NCI-H69 (cell line): ENCODE measurements around the gene DEFB123.

Experiments used
- DNase-seq: peaks from one replicate; lab custom pipeline; 2025; lab: John Stamatoyannopoulos, UW

The DEFB123 gene

DNA sequence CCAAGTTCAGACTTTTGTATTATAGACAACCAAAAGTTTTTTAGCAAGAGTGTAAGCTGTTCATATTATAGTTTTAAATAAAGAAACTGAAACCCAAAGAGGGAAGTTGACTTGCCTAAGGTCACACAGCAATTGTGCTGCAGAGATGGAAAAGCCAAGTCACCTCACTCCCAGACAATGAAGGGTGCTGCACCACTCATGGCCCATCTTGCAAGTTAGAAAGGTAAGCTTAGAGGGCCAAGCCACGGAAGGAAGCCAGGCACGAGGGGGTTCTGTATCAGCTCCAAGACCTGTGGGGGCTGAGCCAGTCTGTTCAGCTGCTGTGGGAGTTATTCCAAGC, 33.6 kb downstream of the DEFB123 start:
- DNase-seq: no peak

DNA sequence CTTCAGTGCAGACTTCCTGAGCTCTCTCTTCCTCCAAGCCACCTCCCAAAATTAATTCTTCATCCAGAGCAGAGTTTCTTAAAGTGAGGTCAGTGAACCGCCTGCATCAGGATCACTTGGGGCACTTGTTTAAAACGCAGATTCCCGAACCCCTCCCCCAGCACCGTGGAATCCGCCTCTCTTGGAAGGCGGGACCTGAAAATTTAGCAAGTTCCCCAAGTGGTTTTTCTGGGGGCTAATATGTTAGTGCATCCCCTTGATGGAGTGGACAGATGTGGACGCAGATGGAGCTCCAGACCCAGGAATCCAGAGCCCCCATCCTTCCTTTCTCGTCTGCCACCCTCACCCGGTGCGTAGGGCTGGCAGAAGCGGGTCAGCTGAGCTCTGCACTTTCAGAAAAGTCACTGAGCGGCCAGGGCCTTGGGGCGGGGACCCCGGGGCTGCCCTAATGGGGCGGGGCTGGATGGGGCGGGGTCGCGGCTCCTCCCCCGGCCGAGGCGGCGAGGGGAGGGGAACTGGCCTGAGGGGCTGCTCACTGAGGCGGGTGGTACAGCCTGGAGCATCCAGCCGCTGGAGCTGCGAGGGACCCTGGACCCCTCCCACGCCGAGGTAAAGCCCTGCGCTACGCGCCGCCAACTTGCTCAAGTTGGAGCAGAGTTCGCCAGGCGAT, 34.5 kb downstream of the DEFB123 start, which contains the start of the genes DEFB124 and REM1:
Gene DEFB124 (minus strand): TSS at position 370 of the 670 bp plus-strand sequence. CDS start 2,114 bp downstream, outside the sequence.
Gene REM1 (plus strand): TSS at position 531 of the 670 bp plus-strand sequence. CDS start 1,158 bp downstream, outside the sequence.
- DNase-seq: peak; percentile 19

DNA sequence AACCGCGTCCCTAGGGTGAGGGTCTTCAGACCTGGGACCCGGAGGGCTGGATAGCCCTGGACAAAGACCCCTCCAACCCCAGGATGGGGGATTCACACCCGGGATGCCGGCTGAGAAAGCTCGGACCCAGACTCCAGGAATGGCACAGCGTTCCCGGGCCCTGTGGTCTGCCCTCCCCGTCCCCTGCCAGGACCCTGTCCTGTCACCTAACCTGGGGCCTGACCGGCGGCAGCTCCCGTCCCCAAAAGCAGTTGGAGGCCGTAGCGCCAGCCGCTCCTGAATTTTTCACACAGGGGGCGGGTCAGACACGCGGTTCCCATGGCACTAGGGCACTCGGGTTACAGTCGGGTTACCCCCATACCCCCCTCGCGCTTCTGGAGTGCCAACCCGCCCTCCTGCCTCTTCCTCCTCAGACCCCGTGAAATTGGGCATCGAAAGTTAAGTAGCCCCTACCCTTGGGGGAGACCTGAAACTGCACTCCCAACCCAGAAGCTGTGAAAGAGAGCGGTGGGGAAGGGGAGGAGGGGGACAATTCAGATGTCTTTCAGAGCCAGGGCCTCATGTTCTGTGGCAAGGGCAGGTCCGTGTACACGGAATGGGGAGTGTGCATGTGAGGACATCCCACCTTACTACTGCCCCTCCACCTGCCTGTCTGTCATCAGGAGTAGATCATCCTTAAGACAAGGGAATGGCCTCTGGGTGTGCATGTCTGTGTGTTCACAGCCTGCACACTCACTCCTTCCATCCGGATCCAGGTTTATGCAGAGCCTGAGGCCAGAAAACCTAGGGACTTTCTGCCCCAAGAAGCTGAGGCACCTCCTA, 35.3 kb downstream of the DEFB123 start:
- DNase-seq: peak; percentile 20

DNA sequence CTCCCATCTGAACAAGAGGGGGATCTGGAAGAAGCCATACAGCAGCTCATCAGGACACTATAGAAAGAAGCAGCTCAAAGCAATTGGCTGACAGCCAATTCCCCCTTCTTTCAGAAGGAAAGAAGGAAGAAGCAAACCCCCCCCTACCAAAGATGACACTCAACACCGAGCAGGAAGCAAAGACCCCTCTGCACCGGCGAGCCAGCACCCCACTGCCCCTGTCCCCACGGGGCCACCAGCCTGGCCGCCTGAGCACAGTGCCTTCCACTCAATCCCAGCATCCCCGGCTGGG, 35.8 kb downstream of the DEFB123 start:
- no peak for DNase-seq

DNA sequence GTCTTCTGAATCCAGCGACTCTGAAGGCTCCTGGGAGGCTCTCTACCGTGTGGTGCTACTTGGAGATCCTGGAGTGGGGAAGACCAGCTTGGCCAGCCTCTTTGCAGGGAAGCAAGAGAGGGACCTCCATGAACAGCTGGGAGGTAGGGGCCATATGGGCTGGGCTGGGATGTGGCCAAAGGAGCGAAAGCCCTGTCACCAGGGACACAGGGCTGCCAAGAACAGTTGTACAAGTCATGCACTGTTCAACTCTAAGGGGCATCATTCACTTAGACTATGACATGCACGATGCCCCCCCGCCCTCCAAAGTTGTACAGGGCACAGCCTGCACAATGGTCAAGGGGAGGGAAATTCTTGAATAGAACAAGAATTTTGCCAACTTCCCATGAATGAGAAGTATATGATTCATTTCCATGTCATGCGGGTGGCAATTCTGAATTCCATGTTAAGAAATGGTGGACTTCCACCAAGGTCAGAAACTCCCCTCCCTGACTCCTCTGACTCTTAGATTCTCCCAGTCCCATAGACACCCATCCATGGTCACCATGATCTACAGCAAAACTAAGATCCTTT, 36.3 kb downstream of the DEFB123 start:
- no peak for DNase-seq

DNA sequence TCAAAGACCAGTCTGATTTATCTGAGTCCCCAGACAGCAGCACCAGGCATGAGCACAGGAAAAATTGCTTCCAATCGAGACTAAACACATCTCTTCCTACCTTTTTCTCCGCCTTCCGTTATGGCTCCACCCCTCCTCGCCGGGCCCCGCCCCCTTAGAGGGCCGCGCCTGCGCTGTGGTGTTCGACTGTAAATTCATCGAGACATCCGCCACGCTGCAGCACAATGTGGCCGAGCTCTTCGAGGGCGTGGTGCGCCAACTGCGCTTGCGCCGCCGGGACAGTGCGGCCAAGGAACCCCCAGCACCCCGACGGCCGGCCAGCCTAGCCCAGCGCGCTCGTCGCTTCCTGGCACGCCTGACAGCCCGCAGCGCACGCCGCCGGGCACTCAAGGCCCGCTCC, 43.6 kb downstream of the DEFB123 start:
- DNase-seq: peak; percentile 27

DNA sequence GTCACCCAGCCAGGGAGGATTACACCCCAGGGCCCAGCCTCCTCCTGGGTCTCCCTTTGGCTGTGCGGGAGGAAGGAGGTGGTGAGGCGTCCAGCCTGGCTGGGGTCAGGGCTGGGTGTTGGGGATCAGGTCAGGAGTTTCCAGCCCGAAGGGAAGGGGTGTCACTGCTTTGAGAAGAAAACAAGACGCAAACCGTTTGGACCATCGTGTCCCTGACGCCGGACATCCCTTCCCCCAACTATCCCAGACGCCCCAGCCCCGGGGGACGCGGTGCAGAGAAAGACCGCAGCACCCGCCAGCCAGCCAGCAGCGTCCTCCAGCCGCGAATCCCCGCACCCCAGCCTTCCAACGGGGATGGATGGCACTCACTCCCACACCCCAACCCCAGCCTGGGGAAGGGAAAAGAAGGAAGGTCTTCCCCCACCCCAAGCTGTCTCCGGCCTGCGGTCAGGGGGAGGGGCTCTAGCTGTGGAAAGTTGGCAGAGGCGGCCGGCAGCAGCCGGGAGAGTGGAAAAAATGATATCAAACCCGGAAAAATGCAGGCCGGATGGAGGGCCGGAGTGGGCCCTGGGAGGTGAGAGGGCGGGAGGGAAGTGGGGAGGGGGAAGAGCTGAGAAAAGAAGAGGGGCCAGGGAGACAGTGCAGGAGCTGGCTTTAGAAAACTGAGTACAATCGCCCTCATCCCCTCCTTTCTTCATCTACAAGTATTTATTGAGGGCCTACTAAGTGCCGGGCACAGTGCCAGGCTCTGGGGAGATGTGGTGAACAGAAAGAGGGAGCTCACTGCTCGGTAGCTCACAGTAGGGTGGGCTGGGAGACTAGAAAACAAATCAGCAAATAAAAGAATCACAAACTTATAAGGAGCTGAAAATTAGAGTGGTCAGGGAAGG, 45.3 kb downstream of the DEFB123 start:
- no peak for DNase-seq

DNA sequence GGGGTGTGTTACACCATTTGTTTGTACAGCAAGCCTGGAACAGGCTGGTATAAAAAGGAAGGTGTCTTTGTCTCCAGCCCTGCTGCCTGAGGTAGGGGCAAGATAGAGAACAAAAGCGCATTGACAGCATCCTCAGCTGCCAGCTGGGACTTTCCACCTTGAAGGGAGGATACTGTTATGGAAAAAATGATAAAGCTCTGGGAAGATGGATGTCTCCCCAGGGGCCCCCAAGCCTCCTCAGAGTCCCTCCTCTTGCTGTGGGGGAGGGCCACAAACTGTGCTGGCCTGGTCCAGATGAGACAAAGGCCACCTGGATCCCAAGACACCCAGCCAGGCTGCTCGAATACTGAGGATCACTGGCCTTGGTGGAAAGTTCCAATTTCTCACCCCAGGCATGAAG, 47.7 kb downstream of the DEFB123 start:
- DNase-seq: peak; percentile 19

DNA sequence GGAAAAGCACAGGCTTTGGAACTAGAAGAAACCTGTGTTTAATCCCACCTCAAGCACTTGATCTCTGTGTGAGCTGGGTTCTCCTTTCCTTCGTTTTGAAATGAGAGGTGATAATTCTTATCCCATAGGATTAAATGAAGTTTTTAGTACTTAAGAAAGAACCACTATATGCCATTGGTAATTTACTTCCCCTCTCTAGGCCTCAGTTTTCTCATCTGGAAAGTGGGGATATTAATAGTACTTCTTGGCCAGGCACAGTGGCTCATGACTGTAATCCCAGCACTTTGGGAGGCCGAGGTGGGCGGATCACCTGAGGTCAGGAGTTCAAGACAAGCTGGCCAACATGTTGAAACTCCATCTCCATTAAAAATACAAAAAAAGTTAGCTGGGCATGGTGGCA, 48.7 kb downstream of the DEFB123 start:
- no peak for DNase-seq

DNA sequence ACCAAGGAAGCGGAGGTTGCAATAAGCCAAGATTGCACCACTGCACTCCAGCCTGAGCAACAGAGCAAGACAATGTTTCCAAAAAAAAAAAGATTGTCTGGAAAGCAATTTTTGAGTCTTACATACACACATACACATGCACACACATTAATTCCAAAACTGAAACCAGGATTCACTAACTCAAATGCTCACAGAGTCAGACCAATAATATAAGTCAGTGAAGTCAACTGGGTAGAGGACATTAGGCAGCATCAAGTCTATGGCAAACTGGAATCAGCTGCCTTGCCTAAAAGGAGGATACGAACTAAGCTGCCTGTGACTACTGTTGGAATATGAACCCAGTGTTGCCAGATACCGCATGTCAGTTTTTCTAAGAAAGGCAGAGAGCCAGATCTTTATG, 50.3 kb downstream of the DEFB123 start:
- DNase-seq: no peak

DNA sequence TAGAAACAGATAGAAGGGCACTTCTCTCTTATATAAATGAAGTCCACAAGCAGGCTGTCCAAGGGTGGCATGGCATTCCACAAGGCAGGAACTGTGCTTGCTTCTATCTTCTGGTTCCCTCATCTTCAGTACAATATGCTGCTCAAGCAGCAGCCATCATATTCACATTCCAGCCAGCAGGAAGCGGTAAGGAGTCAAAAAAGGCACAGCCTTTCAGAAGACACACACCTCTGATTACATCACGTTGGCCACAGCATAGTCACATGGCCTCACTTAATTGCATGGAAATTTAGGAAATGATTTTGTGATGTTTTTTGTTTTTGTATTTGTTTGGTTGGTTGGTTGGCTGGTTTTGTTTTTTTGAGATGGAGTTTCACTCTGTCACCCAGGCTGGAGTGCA, 53.7 kb downstream of the DEFB123 start:
- DNase-seq: peak; percentile 61

DNA sequence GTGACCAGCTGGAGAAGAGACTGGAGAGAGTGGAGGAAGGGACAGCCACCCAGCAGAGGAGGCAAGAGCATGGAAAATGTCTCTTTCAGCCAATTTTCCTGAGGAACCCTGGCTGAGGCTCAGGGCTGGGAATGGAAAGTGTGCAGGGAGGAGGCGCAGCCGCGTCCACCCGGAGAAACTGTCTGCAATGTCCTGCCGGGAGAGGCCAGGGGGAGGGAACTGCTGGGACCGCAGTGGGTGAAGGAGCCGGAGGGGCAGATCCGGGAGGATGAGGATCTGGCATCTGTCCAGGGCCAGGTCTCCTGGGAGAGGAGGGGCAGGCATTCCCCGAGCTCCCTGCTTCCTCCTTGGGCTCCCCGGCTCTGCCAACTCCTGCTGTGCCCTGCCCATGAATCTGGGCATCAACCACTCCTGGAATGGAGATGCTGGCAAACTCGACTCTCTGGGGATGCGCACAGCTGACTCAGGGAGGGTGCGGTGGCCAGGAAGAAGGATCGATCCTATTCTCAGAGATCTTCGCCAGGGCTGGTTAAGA, 56.4 kb downstream of the DEFB123 start:
- DNase-seq: peak; percentile 70

DNA sequence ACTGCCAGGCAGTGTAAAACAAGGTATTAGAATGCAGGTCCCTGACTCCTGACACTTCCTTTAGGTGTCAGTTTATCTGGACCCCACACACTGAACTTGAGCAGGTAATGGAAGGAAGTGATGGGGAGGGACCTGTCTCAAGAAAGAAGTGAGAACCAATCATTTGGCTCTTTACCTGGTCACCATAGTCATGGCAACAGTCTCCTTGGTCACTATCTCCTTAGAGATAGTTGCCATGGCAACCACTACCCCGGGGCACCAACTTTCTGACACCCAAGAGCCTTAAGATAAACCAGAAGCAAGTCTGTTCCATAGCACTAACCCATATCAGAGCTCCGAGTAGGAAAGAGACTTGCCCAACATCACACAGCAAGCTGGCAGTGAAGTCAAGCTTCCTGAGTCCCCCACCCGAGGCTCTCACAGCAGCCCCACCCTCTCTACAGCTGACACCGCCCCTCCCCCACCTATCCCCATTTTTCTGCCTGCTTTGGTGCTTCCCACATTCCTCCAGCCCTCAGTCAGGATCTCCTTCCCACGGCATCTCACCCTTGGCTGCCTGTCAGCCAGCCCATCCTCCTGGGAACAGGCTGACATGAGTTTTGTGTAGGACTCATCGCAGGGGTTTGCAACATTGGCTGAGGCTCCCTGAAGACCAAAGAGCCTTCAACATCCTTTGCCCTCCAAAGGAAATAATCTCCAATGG, 57.6 kb downstream of the DEFB123 start:
- DNase-seq: peak; percentile 15
